Pancreas (tissue), 10 donors: ENCODE results near the gene CRIP3. TPM values are rescaled to one million over a fixed set of nuclear protein-coding genes. Genes with fewer than 3 reads are reported as not detected.
A peak's percentile ranks its signal among the peaks of the same experiment; 100 is the strongest.

Experiments used
- ATAC-seq, 4 donors: fragments of 200-7000 bp; cut with Tn5 transposase; one replicate each; pipeline versions ENCODE4 v1.8.0 to v1.9.1; 2020; ENCODE audit warnings: mild to moderate bottlenecking in 4 of 4, moderate library complexity in 4 of 4
- DNase-seq, 6 donors: peaks; one replicate each; pipeline ENCODE4 v3.0.0-alpha.2; 2020
- FAIRE-seq: peaks from 2 replicates; lab custom pipeline; 2012; peaks lifted over from hg19 to GRCh38; lab: Jason Lieb, UNC
- H3K27ac ChIP-seq, 4 donors: fragments of 200-600 bp; sonication (generic); 1 replicate in 3 of 4; 2 replicates in 1 of 4; pipeline versions ENCODE4 v1.5.0 to v1.8.0; 2020
- H3K27me3 ChIP-seq, 4 donors: fragments of 200-600 bp; one replicate each; pipeline ENCODE4 v1.8.0; 2021
- H3K36me3 ChIP-seq, 3 donors: fragments of 200-600 bp; sonication (generic) in 1 of 3; one replicate each; pipeline versions ENCODE4 v1.5.0 to v1.8.0; 2020 to 2021
- H3K4me1 ChIP-seq, 3 donors: fragments of 200-600 bp; one replicate each; pipeline ENCODE4 v1.8.0; 2021
- H3K4me3 ChIP-seq, 4 donors: fragments of 200-600 bp; sonication (generic) in 2 of 4; one replicate each; pipeline versions ENCODE4 v1.5.0 to v1.8.0; 2020 to 2021
- H3K9me3 ChIP-seq, 4 donors: fragments of 200-600 bp; one replicate each; pipeline ENCODE4 v1.8.0; 2021
- WGBS, 2 donors: extraction: QIAGEN DNeasy Blood & Tissue Kit; methylation state at CpG; one replicate each; pipeline ENCODE4 v1.1.7; 2013; 5-methylcytosine and 5-hydroxymethylcytosine counted together
- intact Hi-C, 3 donors: fragments of 100-400 bp; cut with DNase I; formaldehyde crosslinking; loops; one replicate each; pipeline versions ENCODE4 v1.11.1 to v1.14.2; 2022
- polyA plus RNA-seq, 2 donors: library from polyadenylated mRNA; stranded (reverse); fragments of 200-250 nt; gene quantifications; one replicate each; pipeline ENCODE4 v1.2.3, GENCODE V29; 2013
- total RNA-seq, 6 donors: library from RNA; stranded (reverse); fragmentation: NEBNext Ultra II Directional in 4 of 6; extraction: Animal tissue kit (Norgen Biotek cat#: 25700) in 4 of 6; gene quantifications; one replicate each; pipeline versions ENCODE4 v1.2.1 to v1.2.4, GENCODE V29; 2021 to 2023
- TF ChIP-seq, protein P1 (sequence below), 4 donors: fragments of 200-600 bp; sonication (generic) in 3 of 4; IDR thresholded peaks; one replicate each; pipeline versions ENCODE4 v1.5.0 to v1.8.0; 2021; ENCODE audit warnings: antibody characterized with exemption in 4 of 4
- donor health status: healthy with polysubstance abuse.
- donor health status: DM: no; HTN: no; CAD: no; lungs with moderate emphysema.
- donor health status: DM: no; HTN: no; CAD: no.
- donor health status: control.
- donor health status: control.
- donor health status: Bipolar disorder and iron deficiency.
- donor health status: DM: yes; HTN: yes; CAD: no.
- donor health status: DM: no; HTN: no; CAD: no.
- donor health status: DM: no; HTN: no; CAD: no.
- donor health status: DM: yes; HTN: yes; CAD: no.

The CRIP3 gene
- total and polyA plus RNA-seq, 8 donors, result 0.46 to 9.7 (median 2.0) TPM

GRCh38 chr6:43274916-43275597 is 33.6 kb downstream of the CRIP3 start:
- WGBS, 2 donors, result 8 to 9% methylated on average over 64 to 65 of the region's 65 CpGs
- intact Hi-C loops, result no loop called here

GRCh38 chr6:43274127-43274915 is 34.3 kb downstream of the CRIP3 start:
- Histone ChIP-seq H3K9me3 (no peaks in the 10 kb centered on the region), H3K4me3 (peak overlapping the region in 1 of 4 donors; percentile 46), H3K27me3 (no peaks in the 10 kb centered on the region), H3K4me1 (peaks cover under 1 to 6% (median 6%) of the 10 kb centered on the region in 3 donors), H3K27ac (no peak overlapping the region), H3K36me3 (no peaks in the 10 kb centered on the region)
- FAIRE-seq (no peak), ATAC-seq (no peak), DNase-seq (no peak)
- WGBS, 2 donors, result 85 to 89% methylated on average over 9 to 10 of the region's 10 CpGs
- intact Hi-C loops, result no loop called here
- TF ChIP-seq, protein P1, sequence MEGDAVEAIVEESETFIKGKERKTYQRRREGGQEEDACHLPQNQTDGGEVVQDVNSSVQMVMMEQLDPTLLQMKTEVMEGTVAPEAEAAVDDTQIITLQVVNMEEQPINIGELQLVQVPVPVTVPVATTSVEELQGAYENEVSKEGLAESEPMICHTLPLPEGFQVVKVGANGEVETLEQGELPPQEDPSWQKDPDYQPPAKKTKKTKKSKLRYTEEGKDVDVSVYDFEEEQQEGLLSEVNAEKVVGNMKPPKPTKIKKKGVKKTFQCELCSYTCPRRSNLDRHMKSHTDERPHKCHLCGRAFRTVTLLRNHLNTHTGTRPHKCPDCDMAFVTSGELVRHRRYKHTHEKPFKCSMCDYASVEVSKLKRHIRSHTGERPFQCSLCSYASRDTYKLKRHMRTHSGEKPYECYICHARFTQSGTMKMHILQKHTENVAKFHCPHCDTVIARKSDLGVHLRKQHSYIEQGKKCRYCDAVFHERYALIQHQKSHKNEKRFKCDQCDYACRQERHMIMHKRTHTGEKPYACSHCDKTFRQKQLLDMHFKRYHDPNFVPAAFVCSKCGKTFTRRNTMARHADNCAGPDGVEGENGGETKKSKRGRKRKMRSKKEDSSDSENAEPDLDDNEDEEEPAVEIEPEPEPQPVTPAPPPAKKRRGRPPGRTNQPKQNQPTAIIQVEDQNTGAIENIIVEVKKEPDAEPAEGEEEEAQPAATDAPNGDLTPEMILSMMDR (IDR thresholded peaks at IDR 0.05), result no peak

More at GRCh38 chr6:43274916-43275597, 33.6 kb downstream of the CRIP3 start:
- peak in 3 of 6 donors; percentile 49 to 86 (median 72) for DNase-seq
- FAIRE-seq, result no peak
- no peaks in the 10 kb centered on the region for H3K36me3 ChIP-seq
- no peaks in the 10 kb centered on the region for H3K27me3 ChIP-seq
- peak; percentile 55 to 82 (median 66) for ATAC-seq
- TF ChIP-seq, protein P1 (IDR thresholded peaks at IDR 0.05), result no peak
- H3K4me1 ChIP-seq, result no peaks in the 10 kb centered on the region
- no peak overlapping the region for H3K27ac ChIP-seq
- no peaks in the 10 kb centered on the region for H3K9me3 ChIP-seq
- H3K4me3 ChIP-seq, result peak overlapping the region; percentile 10 to 46 (median 28)

- peaks cover 5 to 12% (median 7%) of the 10 kb centered on the region in 3 donors for H3K4me1 ChIP-seq
Observed at GRCh38 chr6:43273707-43274106, 34.9 kb downstream of the CRIP3 start.

GRCh38 chr6:43271944-43272343 is 36.7 kb downstream of the CRIP3 start:
- H3K27ac ChIP-seq, result no peak overlapping the region
- FAIRE-seq (no peak), ATAC-seq (no peak), DNase-seq (no peak)
- intact Hi-C loops, result no loop called here
- H3K9me3 ChIP-seq, result no peaks in the 10 kb centered on the region
- no peaks in the 10 kb centered on the region for H3K27me3 ChIP-seq
- H3K4me3 ChIP-seq, result no peak overlapping the region
- H3K4me1 ChIP-seq, result peaks cover 7 to 24% (median 16%) of the 10 kb centered on the region in 3 donors
- no peaks in the 10 kb centered on the region for H3K36me3 ChIP-seq
- TF ChIP-seq, protein P1 (IDR thresholded peaks at IDR 0.05), result no peak

More at GRCh38 chr6:43273707-43274106, 34.9 kb downstream of the CRIP3 start:
- no peak overlapping the region for H3K4me3 ChIP-seq
- no peak for DNase-seq
- no peak for FAIRE-seq
- 60 to 71% methylated on average over 2 of the region's 2 CpGs for WGBS, 2 donors
- TF ChIP-seq, protein P1 (IDR thresholded peaks at IDR 0.05), result no peak
- H3K9me3 ChIP-seq, result no peaks in the 10 kb centered on the region
- H3K27me3 ChIP-seq, result no peaks in the 10 kb centered on the region
- H3K27ac ChIP-seq, result no peak overlapping the region
- no peaks in the 10 kb centered on the region for H3K36me3 ChIP-seq
- intact Hi-C loops, result no loop called here
- ATAC-seq, result no peak
